GM19455 (cell line): ENCODE results near the gene CDH13.

Source experiments
- ATAC-seq: cut with Tn5 transposase; IDR thresholded peaks from one replicate; pipeline ENCODE4 v1.9.1; 2021; ENCODE audit not compliant: unreplicated experiment

The CDH13 gene

DNA sequence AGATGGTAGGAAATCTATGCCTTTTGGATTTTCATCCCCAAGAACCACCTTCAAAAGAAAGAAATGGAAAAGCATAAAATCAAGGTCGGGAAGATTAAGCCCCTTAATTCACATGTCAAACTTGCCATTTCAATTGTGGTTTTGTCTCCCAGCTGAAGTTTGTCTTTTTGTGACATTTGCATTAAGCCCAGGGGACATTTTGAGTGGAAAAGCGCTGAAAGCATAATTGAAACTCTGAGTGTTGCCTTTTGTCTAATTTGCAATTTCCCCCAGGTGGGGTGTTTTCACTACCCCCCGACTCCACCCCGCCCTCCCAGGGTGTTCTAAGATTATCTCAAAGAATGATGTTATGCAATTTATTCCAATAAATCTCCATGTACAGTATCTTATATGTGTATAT is 396.2 kb downstream of the CDH13 start:
- no peak for ATAC-seq

DNA sequence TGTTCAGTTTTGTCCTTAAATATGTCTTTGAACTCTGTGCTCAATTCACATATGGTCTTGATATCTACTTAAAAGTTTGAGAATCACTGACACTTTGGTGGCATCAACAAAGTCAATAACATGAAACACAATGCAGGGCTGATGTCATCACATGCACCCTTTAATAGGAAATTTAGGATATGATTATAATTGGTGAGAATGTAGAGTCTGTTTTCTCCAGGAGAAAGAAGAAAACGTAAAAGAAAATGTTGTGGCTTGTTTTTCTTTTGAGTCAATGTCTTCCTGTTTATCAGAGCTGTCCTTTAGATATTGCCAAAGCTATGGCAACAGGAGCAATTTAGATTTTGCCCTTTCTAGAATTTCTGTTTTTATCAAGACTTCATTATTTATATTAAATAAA is 396.9 kb downstream of the CDH13 start:
- ATAC-seq, result no peak

DNA sequence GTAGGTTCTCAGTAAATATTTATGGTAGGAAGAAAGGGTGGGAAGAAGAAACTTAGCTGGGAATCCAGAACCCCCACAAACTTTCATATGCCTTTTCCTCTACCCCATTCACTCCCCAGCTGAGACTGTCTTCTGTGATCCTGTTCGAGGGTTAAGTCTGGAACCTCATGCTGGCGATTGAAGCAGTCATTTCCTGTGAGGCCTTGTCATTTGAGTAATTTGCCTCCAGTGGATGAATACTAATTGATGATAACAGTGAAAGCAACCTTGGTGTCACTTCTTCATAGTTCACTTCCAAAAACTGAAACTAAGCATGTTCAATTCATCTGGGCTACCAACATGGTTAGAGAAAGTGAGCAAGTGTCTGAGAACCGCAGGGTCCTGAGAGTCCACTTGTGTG is 401.2 kb downstream of the CDH13 start:
- ATAC-seq, result no peak

- no peak for ATAC-seq
Measured at GRCh38 chr16:83029467-83029866, 402.7 kb downstream of the CDH13 start.

DNA sequence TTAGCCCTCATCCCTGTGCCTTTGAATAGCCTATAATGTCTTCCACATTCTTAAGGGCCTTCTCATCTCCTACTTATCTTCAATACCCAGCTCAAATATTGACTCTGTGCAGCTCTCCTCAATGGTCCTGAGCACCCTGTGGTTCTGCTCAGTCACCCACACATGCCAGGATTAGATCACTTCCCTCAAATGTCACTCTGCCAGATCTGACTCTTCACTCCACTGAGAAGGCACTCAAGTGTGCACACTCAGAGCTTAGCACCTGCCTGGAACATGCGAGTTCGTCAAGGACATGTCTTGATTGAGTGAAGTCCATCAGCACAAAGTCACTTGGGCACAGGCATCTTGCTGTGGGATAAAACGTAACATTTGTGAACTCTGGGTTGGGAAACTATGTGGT is 404.8 kb downstream of the CDH13 start:
- ATAC-seq, result no peak

- ATAC-seq, result no peak
Measured at GRCh38 chr16:83037102-83037501, 410.3 kb downstream of the CDH13 start.

DNA sequence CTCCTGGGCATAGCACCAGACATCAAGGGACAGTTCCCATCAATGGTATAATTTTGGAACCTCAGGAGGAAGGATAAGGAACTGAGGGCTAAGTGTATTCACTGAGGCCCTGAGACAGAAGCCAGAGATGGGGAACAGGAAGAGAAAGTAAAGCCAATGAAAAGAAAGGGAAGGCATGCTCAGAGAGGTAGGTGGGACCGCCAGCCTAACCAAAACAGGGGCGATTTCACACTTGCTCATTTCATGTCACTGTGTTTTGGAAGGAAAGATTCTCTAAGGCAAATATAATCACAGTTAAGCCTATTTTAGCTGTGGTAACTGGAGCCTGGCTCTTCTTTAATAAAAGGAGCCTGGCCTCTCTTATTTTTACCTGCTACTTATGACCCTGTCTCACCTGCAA is 411.1 kb downstream of the CDH13 start:
- ATAC-seq, result no peak

DNA sequence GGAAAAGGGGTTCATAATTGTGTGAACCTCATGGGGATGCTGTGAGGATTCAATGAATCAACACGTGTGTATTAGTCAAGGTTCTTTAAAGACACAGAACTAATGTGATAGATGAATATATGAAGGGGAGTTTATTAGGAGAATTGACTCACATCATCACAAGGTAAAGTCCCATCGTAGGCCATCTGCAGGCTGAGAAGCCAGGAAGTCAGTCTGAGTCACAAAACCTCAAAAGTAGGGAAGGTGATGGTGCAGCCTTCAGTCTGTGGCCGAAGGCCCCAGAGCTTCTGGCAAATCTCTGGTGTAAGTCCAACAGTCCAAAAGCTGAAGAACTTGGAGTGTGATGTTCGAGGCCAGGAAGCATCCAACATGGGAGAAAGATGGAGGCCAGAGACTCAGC is 413.4 kb downstream of the CDH13 start:
- no peak for ATAC-seq

DNA sequence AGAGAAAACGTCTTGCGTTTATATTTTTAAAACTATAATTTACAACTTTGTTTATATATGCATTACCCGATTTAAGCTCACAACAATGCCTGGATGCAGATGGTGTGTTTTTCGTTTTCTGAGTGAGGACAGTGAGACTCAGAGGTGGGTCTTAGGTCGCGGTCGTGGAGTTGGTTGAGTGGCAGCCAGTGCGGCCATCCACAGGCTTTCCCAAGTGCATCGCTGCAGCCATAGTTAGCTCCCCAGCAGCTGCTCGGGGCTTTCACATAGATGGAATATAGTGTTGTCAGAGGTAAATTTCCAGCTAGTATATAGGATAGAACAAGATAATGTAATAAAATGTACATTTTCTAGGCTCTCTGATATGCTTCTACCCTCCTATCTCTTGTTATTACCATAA is 417.8 kb downstream of the CDH13 start:
- ATAC-seq, result no peak

- no peak for ATAC-seq
Measured at GRCh38 chr16:83045790-83046189, 419.0 kb downstream of the CDH13 start.

- no peak for ATAC-seq
Measured at GRCh38 chr16:83046664-83047063, 419.9 kb downstream of the CDH13 start.

- ATAC-seq, result no peak
Measured at GRCh38 chr16:83051451-83051850, 424.7 kb downstream of the CDH13 start.

- ATAC-seq, result no peak
Measured at GRCh38 chr16:83054283-83054682, 427.5 kb downstream of the CDH13 start.

GRCh38 chr16:83058376-83058775 is 431.6 kb downstream of the CDH13 start:
- ATAC-seq, result no peak

- no peak for ATAC-seq
Measured at GRCh38 chr16:83059237-83059636, 432.5 kb downstream of the CDH13 start.

GRCh38 chr16:83066011-83066410 is 439.2 kb downstream of the CDH13 start:
- no peak for ATAC-seq

- ATAC-seq, result no peak
Measured at GRCh38 chr16:83066881-83067280, 440.1 kb downstream of the CDH13 start.

GRCh38 chr16:83068686-83069085 is 441.9 kb downstream of the CDH13 start:
- ATAC-seq, result no peak

DNA sequence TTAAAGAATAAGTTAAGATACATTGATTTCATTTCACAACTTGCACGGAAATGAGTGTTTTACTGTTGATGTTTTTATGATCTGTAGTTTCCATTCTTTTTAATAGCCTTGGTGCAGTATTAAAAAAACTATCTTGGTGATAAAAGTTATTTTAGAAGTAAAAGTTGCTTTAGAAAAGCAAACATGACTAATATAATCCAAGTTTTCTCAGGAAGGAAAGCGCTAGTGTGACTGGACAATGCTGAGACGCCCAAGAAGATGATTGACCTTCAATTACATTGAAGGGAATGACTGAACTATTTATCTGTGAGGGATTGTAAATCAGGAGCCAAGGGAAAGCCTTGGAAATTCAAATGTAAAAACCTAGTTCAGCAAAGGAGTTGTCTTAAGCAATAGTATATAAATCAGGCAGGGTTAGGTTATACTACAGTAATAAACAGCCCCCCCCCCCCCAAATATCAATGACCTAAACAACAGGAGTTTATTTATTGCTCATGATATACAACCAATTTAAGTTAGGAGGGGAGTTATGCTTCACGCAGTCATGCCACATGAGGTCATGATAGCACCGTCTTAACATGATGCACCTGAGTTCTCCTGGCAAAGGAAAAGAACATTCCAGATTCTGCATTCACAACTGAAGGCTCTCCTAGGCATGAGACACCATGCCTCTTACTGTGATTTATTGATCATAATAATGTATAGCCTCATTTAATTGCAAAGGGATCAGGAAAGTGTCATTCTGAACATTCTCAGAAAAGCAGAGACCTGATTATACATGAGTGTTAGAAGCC is 443.8 kb downstream of the CDH13 start:
- no peak for ATAC-seq

- no peak for ATAC-seq
Measured at GRCh38 chr16:83075956-83076355, 449.2 kb downstream of the CDH13 start.

DNA sequence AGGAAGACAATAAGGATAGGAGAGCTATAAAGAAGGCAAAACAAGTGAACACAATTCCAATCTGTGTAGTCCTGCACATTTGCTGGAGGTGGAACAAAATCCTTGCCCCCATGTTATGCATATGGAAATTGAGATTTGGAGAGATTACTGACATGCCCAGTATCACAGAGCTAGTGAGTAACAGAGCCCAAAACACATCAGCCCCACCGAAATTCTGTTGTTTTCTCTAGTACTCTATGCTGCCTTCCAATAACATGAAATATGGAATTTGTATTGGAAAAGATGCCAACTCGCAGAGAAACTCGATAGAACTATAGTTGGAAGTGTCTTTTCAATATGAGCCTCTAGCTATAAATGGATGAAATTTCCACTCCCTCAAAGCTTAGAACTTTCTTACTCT is 456.6 kb downstream of the CDH13 start:
- no peak for ATAC-seq

- ATAC-seq, result no peak
Measured at GRCh38 chr16:83085660-83086059, 458.9 kb downstream of the CDH13 start.
